ENCODE measurements around the gene PRR5.

- no peak for TF ChIP-seq FOXP2 (optimal IDR thresholded peaks at IDR 0.05; ENCODE audit: borderline replicate concordance, extremely low read depth, extremely low read length, insufficient read depth)
- no peak for TF ChIP-seq TAF1 (IDR thresholded peaks at IDR 0.05; ENCODE audit: borderline replicate concordance, insufficient read depth, low read length)
- no peak for TF ChIP-seq POLR2AphosphoS5 (IDR thresholded peaks at IDR 0.05; ENCODE audit: low read depth, low read length)
Observed at GRCh38 chr22:44701187-44701790, 715 bp upstream of the PRR5 start.
